Measurements from ENCODE around the gene KDELR3. TPM values are rescaled to one million over a fixed set of nuclear protein-coding genes. Genes with fewer than 3 reads are reported as not detected.

Gene KDELR3
- total RNA-seq, 1 donor from 2014 or later: not detected

- peaks cover 4% of the 10 kb centered on the region for H3K4me1 Mint-ChIP-seq (ENCODE audit: low read depth, unreplicated experiment)
- H3K4me3 Mint-ChIP-seq (ENCODE audit: unreplicated experiment): no peak overlapping the region
- H3K9me3 Mint-ChIP-seq (ENCODE audit: unreplicated experiment): peaks cover 2% of the 10 kb centered on the region
- no peak for DNase-seq
- no peaks in the 10 kb centered on the region for H3K36me3 Mint-ChIP-seq (ENCODE audit: unreplicated experiment)
- no peak overlapping the region for H3K27ac Mint-ChIP-seq (ENCODE audit: unreplicated experiment)
- peaks cover 17% of the 10 kb centered on the region for H3K27me3 Mint-ChIP-seq (ENCODE audit: unreplicated experiment)
- TF ChIP-seq, protein P1, sequence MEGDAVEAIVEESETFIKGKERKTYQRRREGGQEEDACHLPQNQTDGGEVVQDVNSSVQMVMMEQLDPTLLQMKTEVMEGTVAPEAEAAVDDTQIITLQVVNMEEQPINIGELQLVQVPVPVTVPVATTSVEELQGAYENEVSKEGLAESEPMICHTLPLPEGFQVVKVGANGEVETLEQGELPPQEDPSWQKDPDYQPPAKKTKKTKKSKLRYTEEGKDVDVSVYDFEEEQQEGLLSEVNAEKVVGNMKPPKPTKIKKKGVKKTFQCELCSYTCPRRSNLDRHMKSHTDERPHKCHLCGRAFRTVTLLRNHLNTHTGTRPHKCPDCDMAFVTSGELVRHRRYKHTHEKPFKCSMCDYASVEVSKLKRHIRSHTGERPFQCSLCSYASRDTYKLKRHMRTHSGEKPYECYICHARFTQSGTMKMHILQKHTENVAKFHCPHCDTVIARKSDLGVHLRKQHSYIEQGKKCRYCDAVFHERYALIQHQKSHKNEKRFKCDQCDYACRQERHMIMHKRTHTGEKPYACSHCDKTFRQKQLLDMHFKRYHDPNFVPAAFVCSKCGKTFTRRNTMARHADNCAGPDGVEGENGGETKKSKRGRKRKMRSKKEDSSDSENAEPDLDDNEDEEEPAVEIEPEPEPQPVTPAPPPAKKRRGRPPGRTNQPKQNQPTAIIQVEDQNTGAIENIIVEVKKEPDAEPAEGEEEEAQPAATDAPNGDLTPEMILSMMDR (IDR thresholded peaks at IDR 0.05; ENCODE audit: partially characterized antibody, unreplicated experiment): no peak
These were observed 24.0 kb upstream of the KDELR3 start for GRCh38 chr22:38443628-38444521.

DNA sequence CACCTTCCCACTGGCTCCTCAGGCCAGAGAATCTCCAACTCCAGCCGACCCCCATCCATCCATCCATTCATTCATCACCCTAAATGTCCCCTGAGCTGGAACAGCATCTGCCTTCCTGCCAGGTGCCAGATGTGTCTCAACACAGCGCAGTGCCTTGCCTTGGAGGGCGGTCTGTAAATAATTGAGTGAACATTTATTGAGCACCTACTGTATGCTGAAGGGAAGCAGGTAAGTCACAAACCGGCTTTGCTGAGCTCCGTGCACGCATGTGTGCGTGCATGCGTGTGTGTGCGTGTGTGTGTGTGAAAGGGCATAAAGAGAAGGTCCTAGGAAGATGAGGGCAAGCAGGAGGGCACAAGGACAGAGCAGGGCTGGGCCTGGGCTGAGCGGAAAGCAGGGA is 23.1 kb upstream of the KDELR3 start:
- peak overlapping the region; percentile 49 for H3K27ac Mint-ChIP-seq (ENCODE audit: unreplicated experiment)
- DNase-seq: no peak
- H3K27me3 Mint-ChIP-seq (ENCODE audit: unreplicated experiment): peaks cover 17% of the 10 kb centered on the region
- TF ChIP-seq, protein P1 (IDR thresholded peaks at IDR 0.05; ENCODE audit: partially characterized antibody, unreplicated experiment): no peak
- H3K36me3 Mint-ChIP-seq (ENCODE audit: unreplicated experiment): no peaks in the 10 kb centered on the region
- no peak overlapping the region for H3K4me3 Mint-ChIP-seq (ENCODE audit: unreplicated experiment)
- H3K4me1 Mint-ChIP-seq (ENCODE audit: low read depth, unreplicated experiment): peaks cover 4% of the 10 kb centered on the region
- peaks cover 3% of the 10 kb centered on the region for H3K9me3 Mint-ChIP-seq (ENCODE audit: unreplicated experiment)

GRCh38 chr22:38446018-38446601 is 21.8 kb upstream of the KDELR3 start:
- H3K4me3 Mint-ChIP-seq (ENCODE audit: unreplicated experiment): no peak overlapping the region
- peaks cover 3% of the 10 kb centered on the region for H3K9me3 Mint-ChIP-seq (ENCODE audit: unreplicated experiment)
- peaks cover 4% of the 10 kb centered on the region for H3K4me1 Mint-ChIP-seq (ENCODE audit: low read depth, unreplicated experiment)
- H3K27me3 Mint-ChIP-seq (ENCODE audit: unreplicated experiment): peaks cover 13% of the 10 kb centered on the region
- DNase-seq: no peak
- H3K36me3 Mint-ChIP-seq (ENCODE audit: unreplicated experiment): no peaks in the 10 kb centered on the region
- TF ChIP-seq, protein P1 (IDR thresholded peaks at IDR 0.05; ENCODE audit: partially characterized antibody, unreplicated experiment): no peak
- no peak overlapping the region for H3K27ac Mint-ChIP-seq (ENCODE audit: unreplicated experiment)

- Mint-ChIP-seq H3K4me3 (ENCODE audit: unreplicated experiment) (no peak overlapping the region), H3K4me1 (ENCODE audit: low read depth, unreplicated experiment) (peaks cover 2% of the 10 kb centered on the region), H3K27me3 (ENCODE audit: unreplicated experiment) (peaks cover 14% of the 10 kb centered on the region), H3K27ac (ENCODE audit: unreplicated experiment) (no peak overlapping the region), H3K36me3 (ENCODE audit: unreplicated experiment) (no peaks in the 10 kb centered on the region), H3K9me3 (ENCODE audit: unreplicated experiment) (peaks cover 7% of the 10 kb centered on the region)
- TF ChIP-seq, protein P1 (IDR thresholded peaks at IDR 0.05; ENCODE audit: partially characterized antibody, unreplicated experiment): no peak
- DNase-seq: no peak
These were observed 18.8 kb upstream of the KDELR3 start for GRCh38 chr22:38448945-38449745.
